ENCODE results near the gene AUTS2.

- TF ChIP-seq CTCF (IDR thresholded peaks at IDR 0.05): no peak
- TF ChIP-seq EP300 (IDR thresholded peaks at IDR 0.05): no peak
These were observed 391.3 kb downstream of the AUTS2 start for GRCh38 chr7:69989551-69989950.
